OCI-LY7 (cell line): ENCODE measurements around the gene SPINDOC.

ENCODE experiments used
- EZH2phosphoT487 ChIP-seq: fragments of 200-600 bp; sonication (generic); IDR thresholded peaks from 2 replicates; pipeline ENCODE4 v1.6.1; 2018; ENCODE audit warnings: low read depth, borderline replicate concordance, mild to moderate bottlenecking, mixed run types, antibody characterized with exemption, low read length, moderate library complexity, mixed read lengths
- TF ChIP-seq, protein P1 (sequence below): fragments of 200-600 bp; sonication (generic); conservative IDR thresholded peaks from 2 replicates; pipeline ENCODE4 v1.5.1; 2014; ENCODE audit warnings: mild to moderate bottlenecking, antibody characterized with exemption, low read length, moderate library complexity, mixed read lengths

GRCh38 chr11:63811522-63811921, 1.7 kb upstream of the SPINDOC start:
- TF ChIP-seq, protein P1, sequence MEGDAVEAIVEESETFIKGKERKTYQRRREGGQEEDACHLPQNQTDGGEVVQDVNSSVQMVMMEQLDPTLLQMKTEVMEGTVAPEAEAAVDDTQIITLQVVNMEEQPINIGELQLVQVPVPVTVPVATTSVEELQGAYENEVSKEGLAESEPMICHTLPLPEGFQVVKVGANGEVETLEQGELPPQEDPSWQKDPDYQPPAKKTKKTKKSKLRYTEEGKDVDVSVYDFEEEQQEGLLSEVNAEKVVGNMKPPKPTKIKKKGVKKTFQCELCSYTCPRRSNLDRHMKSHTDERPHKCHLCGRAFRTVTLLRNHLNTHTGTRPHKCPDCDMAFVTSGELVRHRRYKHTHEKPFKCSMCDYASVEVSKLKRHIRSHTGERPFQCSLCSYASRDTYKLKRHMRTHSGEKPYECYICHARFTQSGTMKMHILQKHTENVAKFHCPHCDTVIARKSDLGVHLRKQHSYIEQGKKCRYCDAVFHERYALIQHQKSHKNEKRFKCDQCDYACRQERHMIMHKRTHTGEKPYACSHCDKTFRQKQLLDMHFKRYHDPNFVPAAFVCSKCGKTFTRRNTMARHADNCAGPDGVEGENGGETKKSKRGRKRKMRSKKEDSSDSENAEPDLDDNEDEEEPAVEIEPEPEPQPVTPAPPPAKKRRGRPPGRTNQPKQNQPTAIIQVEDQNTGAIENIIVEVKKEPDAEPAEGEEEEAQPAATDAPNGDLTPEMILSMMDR: no peak
- no peak for TF ChIP-seq EZH2phosphoT487
